Cardiac fibroblast (primary cell): ENCODE data around the gene SH2B3.
A peak's percentile ranks its signal among the peaks of the same experiment; 100 is the strongest.

Experiments used
- DNase-seq, 2 donors: peaks; one replicate each; pipeline versions ENCODE4 v3.0.0 to v3.0.0-alpha.2; 2010; ENCODE audit warnings: low read depth in 2 of 2
- H3K4me3 ChIP-seq, 2 donors: replicated peaks in 1 of 2; 1 replicate in 1 of 2; 2 replicates in 1 of 2; pipeline ENCODE4 v1.5.1; 2011; ENCODE audit warnings: low read depth in 2 of 2, low read length in 2 of 2, mild to moderate bottlenecking in 2 of 2, moderate library complexity in 1 of 2
- TF ChIP-seq, protein P1 (sequence below): IDR thresholded peaks from one replicate; pipeline ENCODE4 v1.5.1; 2011; ENCODE audit warnings: low read depth, mild to moderate bottlenecking, low read length, inconsistent platforms

The SH2B3 gene

DNA sequence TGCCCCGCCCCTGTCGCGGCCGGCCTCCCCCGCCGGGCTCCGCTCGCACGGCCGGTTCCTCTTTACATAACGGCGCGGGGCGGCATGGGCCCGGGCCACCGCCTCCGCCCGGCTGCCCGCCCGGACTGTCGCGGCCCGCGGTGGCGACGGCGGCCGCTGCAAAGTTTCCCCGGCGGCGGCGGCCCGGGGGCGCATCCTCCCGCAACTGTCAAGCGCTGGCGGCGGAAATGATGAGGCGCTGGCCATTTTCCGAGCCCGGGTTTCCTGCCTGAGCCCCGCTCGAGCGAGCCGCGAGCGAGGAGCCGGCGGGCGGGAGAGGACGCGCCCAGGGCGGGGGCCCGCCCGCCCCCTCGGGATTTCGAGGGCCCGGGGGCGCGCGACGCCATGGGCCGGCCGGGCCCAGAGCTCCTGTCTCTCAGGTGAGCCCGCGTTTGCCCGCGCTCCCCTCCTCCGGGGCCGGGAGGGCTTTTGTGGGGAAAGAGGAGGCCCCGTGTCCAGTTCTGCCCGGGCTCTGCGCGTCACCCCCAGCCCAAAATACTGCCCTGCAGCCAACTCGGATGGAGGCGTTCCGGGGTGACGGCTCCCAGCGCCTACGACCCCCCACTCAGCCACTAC, at the start of gene SH2B3:
SH2B3 (plus strand) TSS at position 65 of the 615 bp plus-strand sequence. CDS start 12,223 bp downstream, outside the sequence.
- peak in 1 of 2 donors; percentile 61 for DNase-seq
- TF ChIP-seq, protein P1, sequence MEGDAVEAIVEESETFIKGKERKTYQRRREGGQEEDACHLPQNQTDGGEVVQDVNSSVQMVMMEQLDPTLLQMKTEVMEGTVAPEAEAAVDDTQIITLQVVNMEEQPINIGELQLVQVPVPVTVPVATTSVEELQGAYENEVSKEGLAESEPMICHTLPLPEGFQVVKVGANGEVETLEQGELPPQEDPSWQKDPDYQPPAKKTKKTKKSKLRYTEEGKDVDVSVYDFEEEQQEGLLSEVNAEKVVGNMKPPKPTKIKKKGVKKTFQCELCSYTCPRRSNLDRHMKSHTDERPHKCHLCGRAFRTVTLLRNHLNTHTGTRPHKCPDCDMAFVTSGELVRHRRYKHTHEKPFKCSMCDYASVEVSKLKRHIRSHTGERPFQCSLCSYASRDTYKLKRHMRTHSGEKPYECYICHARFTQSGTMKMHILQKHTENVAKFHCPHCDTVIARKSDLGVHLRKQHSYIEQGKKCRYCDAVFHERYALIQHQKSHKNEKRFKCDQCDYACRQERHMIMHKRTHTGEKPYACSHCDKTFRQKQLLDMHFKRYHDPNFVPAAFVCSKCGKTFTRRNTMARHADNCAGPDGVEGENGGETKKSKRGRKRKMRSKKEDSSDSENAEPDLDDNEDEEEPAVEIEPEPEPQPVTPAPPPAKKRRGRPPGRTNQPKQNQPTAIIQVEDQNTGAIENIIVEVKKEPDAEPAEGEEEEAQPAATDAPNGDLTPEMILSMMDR, result no peak

DNA sequence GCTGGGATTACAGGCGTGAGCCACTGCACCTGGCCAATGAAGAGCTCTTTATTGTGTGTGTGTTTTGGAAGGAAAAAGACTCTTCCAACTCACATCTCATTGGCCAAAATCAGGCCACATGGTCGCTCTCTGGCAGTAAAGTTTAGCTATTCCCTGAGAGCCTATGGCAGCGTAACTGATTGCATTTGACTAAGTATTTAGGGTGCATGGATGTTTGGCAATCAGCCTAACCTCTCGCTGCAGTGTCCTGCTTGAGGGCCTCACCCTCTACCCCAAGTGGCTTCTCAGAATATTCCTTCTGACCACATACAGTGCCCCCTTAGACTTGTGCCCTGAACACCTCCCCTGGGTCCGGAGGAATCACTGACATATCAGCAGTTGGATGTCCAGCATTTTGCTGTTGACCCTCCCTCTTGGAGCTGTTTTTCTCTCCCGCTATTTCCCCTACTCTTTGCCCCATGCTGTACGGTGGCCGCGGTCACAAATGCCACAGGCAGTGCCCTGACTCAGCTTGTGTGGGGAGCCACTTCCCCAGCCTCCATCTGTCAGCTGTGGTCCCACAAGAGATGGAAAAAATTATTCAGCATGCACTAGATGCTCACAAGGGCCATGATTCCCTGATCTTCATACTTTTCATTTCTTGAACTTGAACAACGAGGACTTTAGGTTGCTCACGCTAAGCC, 46.4 kb upstream of the SH2B3 start:
- no peak overlapping the region for H3K4me3 ChIP-seq
- TF ChIP-seq, protein P1, result no peak
- peak in 1 of 2 donors; percentile 4 for DNase-seq

More for the DNA sequence above, at the start of gene SH2B3:
- peak within 1 kb of the TSS; percentile 76 to 97 for H3K4me3 ChIP-seq

DNA sequence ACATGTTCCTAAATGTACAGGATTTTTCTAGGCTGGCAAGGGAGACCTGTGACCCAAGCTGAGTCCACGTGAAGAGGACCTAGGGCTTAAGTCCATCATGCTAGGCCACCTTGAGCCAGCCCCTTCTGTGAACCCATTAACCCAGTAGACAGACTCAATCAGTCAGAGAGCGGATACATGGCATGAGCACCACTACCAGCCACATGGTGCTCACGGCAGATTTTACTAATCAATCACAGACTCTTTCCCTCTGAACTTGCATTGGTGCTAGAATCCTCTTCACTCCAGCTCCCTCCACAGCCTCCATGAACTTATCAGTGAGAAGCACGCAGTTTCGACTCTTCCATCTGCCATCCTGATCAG, 45.8 kb upstream of the SH2B3 start:
- no peak for DNase-seq
- TF ChIP-seq, protein P1, result no peak
- no peak overlapping the region for H3K4me3 ChIP-seq

DNA sequence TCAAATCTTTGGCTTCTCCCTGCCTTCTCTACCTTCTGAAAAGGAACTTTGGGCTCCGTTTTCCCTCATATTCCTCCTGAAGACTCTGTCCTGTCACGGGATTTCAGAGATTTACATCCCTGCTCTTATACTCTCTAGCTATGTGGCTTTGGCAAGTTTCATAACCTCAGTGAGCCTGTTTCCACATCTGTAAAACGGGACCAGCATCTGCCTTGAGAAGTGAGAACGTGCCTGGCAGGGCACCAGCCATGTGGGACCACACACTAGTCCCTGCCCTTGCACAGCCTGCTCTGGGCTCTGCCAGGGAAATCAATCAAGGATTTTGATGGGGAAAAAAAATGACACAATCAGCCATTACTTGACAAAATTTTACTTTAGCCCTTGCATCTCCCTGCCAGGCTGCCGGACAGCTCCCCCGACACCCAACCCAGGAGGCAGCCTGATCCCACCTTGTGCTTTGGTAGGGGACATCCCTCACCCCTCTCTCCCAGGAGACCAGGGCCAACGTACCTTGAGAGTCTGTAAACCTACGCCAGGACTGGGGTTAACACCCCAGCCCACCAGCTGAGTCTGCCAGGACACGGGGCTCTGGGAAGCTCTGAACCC, 45.3 kb upstream of the SH2B3 start:
- H3K4me3 ChIP-seq, result no peak overlapping the region
- TF ChIP-seq, protein P1, result no peak
- no peak for DNase-seq

DNA sequence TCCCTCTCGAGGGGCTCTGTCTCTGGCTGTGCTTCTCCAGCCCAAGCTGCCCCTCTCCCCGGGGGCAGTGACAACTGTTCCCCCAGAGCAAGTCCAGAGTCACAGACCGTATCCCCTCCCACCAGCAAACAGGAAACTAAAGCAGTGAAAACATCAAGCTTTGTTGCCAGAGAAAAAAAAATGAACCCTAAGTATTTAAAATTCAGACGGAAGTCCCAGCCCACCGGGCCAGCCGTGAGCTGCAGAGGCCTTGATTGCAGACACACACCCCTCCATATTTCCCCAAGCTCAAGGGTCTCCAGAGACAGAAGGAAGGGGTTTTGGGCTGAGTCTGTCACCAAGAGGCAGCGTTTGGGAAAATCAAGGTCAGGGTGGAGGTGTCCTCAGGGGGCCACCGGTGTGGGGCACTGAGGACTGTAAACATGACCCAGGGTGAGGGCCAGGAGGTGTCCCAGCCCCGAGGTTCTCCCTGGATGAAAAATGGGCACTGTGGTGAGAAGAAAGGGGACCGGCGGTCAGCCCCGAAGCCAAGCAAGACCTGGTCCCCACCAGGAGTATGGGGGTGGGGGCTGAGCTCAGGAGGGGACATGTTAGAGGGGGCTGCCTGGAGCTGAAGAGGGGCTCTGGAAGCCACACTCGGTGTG, 44.5 kb upstream of the SH2B3 start:
- TF ChIP-seq, protein P1, result no peak
- DNase-seq, result no peak
- no peak overlapping the region for H3K4me3 ChIP-seq

DNA sequence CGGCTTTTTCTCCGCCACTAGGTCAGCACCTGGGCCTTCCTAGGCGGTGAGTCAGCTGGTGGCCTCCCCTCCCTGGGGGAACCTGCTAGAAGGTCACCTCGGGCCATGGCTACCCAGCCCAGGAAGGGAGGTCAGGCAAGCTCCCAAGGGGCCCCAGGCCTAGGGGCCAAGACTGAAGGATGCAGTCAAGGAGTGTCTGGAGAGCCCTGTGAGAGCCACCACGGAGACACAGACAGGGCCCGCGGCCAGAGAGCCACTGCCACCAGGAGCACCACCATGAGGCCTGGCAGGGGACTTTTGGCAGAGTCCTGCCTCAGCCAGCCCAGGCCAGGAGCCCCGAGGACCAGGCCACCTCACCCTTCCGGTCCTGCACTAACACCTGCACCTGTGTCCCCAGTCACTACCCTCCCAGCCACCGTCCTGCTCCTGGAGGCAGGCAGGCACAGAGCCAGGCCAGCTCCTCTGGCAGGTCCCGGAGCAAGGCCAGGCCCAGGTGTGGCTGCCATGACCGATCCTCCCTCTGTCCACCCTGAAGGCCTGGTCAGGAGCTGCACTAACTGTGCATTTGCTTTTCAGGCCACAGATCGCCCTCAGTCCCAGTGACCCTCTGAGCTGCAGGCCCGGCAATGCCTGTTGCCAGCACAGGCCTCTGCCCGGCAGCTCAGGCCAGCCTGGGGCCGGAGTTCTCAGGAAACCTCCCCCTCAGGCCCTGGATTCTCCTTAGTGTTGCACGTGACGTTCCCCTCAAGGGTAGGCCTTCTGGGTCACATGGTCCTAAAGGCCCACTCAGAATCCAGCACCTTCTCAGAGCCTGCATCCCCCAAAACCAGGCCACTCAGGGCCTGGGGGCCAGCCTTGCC, 43.8 kb upstream of the SH2B3 start:
- no peak for DNase-seq
- TF ChIP-seq, protein P1, result no peak
- H3K4me3 ChIP-seq, result no peak overlapping the region
